HG03064 (cell line): Measurements from ENCODE around the gene RASSF7.

ENCODE experiments used
- ATAC-seq: cut with Tn5 transposase; IDR thresholded peaks from one replicate; pipeline ENCODE4 v1.9.1; 2021; ENCODE audit warnings: low read depth; ENCODE audit not compliant: unreplicated experiment

Gene RASSF7

GRCh38 chr11:532527-532985 is 28.2 kb upstream of the RASSF7 start:
- ATAC-seq, result no peak

- ATAC-seq, result no peak
These were observed 27.7 kb upstream of the RASSF7 start for GRCh38 chr11:532986-533585.

- ATAC-seq, result no peak
These were observed 27.0 kb upstream of the RASSF7 start for GRCh38 chr11:533586-534395.

- no peak for ATAC-seq
These were observed 26.2 kb upstream of the RASSF7 start for GRCh38 chr11:534396-535209.

- peak; percentile 6 for ATAC-seq
These were observed 25.6 kb upstream of the RASSF7 start for GRCh38 chr11:535210-535518.

GRCh38 chr11:535519-536454 is 25.0 kb upstream of the RASSF7 start, which contains the start of gene HRAS:
HRAS (minus strand) TSS chr11:535576.
- peak; percentile 62 for ATAC-seq

- no peak for ATAC-seq
These were observed 23.7 kb upstream of the RASSF7 start, which contains the start of gene LRRC56 for GRCh38 chr11:536841-537621. LRRC56 (plus strand) TSS chr11:537527; CDS start chr11:540685, 3,158 bp downstream.

GRCh38 chr11:537622-538430 is 22.9 kb upstream of the RASSF7 start:
- ATAC-seq, result no peak

- no peak for ATAC-seq
These were observed 22.2 kb upstream of the RASSF7 start for GRCh38 chr11:538431-539051.

- ATAC-seq, result no peak
These were observed 20.7 kb upstream of the RASSF7 start for GRCh38 chr11:539971-540481.

- no peak for ATAC-seq
These were observed 20.0 kb upstream of the RASSF7 start for GRCh38 chr11:540583-541432.

GRCh38 chr11:541433-541885 is 19.3 kb upstream of the RASSF7 start:
- ATAC-seq, result no peak

GRCh38 chr11:544817-545166 is 16.0 kb upstream of the RASSF7 start:
- no peak for ATAC-seq

- ATAC-seq, result no peak
These were observed 15.6 kb upstream of the RASSF7 start for GRCh38 chr11:545171-545570.

GRCh38 chr11:548700-549603 is 11.8 kb upstream of the RASSF7 start:
- ATAC-seq, result no peak
